Breast epithelium (tissue), 3 donors: ENCODE measurements around the gene ARTN.

Experiments used
- POLR2AphosphoS5 ChIP-seq, 3 donors: sonication (generic); formaldehyde crosslinking; IDR thresholded peaks; one replicate each; pipeline ENCODE4 v1.6.1; 2017; ENCODE audit warnings: antibody characterized with exemption in 3 of 3
- TF ChIP-seq, protein P1 (sequence below), 3 donors: fragments of 450-650 bp; IDR thresholded peaks; one replicate each; pipeline ENCODE4 v1.5.1; 2016 to 2017; ENCODE audit warnings: antibody characterized with exemption in 3 of 3, mild to moderate bottlenecking in 3 of 3, moderate library complexity in 3 of 3

DNA sequence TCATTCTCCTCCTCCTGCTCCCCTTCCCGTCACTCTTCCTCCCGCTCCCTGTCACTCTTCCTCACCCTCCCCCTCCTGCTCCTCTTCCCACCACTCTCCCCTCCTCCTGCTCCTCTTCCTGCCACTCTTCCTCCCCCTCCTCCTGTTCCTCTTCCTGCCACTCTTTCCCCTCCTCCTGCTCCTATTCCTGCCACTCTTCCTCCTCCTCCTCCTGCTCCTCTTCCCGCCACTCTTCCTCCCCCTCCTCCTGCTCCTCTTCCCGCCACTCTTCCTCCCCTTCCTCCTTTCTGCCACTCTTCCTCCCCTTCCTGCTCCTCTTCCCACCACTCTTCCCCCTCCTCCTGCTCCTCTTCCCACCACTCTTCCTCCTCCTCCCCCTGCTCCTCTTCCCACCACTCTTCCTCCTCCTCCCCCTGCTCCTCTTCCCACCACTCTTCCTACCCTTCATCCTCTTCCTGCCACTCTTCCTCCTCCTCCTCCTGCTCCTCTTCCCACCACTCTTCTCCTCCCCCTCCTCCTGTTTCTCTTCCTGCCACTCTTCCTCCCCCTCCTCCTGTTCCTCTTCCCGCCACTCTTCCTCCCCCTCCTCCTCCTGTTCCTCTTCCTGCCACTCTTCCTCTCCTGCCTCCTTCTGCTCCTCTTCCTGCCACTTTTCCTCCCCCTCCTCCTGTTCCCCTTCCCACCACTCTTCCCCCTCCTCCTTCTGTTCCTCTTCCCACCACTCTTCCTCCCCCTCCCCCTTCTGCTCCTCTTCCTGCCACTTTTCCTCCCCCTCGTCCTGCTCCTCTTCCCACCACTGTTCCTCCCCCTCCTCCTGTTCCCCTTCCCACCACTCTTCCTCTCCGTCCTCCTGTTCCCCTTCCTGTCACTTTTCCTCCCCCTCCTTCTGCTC lies 28.7 kb upstream of the ARTN start:
- TF ChIP-seq, protein P1, sequence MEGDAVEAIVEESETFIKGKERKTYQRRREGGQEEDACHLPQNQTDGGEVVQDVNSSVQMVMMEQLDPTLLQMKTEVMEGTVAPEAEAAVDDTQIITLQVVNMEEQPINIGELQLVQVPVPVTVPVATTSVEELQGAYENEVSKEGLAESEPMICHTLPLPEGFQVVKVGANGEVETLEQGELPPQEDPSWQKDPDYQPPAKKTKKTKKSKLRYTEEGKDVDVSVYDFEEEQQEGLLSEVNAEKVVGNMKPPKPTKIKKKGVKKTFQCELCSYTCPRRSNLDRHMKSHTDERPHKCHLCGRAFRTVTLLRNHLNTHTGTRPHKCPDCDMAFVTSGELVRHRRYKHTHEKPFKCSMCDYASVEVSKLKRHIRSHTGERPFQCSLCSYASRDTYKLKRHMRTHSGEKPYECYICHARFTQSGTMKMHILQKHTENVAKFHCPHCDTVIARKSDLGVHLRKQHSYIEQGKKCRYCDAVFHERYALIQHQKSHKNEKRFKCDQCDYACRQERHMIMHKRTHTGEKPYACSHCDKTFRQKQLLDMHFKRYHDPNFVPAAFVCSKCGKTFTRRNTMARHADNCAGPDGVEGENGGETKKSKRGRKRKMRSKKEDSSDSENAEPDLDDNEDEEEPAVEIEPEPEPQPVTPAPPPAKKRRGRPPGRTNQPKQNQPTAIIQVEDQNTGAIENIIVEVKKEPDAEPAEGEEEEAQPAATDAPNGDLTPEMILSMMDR (IDR thresholded peaks at IDR 0.05), result no peak
- no peak for TF ChIP-seq POLR2AphosphoS5 (IDR thresholded peaks at IDR 0.05)
